ENCODE data around the gene ZNF407. TPM values are rescaled to one million over a fixed set of nuclear protein-coding genes. Genes with fewer than 3 reads are reported as not detected.

Gene ZNF407
- total and polyA plus RNA-seq, 8 donors, result 2.1 to 49.0 (median 14.6) TPM

GRCh38 chr18:74947875-74948274 is 350.2 kb downstream of the ZNF407 start:
- H3K27me3 ChIP-seq, result no peaks in the 10 kb centered on the region
- no peaks in the 10 kb centered on the region for H3K9me3 ChIP-seq
- no peak overlapping the region for H3K27ac ChIP-seq
- peaks cover 17 to 45% (median 27%) of the 10 kb centered on the region in 4 donors for H3K4me1 ChIP-seq
- no peak for TF ChIP-seq EP300 (IDR thresholded peaks at IDR 0.05)
- no peak for TF ChIP-seq POLR2A (IDR thresholded peaks at IDR 0.05)
- TF ChIP-seq CTCF (IDR thresholded peaks at IDR 0.05), result no peak
- TF ChIP-seq POLR2AphosphoS5 (IDR thresholded peaks at IDR 0.05), result no peak
- intact Hi-C loops (cut with DNase I; ENCODE audit: low total_unique reads), result no loop called here
- 96 to 99% (median 98%) methylated on average over 4 of the region's 4 CpGs for WGBS, 5 donors
- no peaks in the 10 kb centered on the region for H3K36me3 ChIP-seq
- H3K4me3 ChIP-seq, result no peak overlapping the region
- no peak for DNase-seq

GRCh38 chr18:74949611-74950010 is 351.9 kb downstream of the ZNF407 start:
- Histone ChIP-seq H3K4me1 (peaks cover 17 to 42% (median 26%) of the 10 kb centered on the region in 4 donors), H3K27ac (peak overlapping the region in 3 of 5 donors; percentile 46 to 78 (median 74)), H3K9me3 (no peaks in the 10 kb centered on the region), H3K27me3 (no peaks in the 10 kb centered on the region), H3K4me3 (no peak overlapping the region), H3K36me3 (no peaks in the 10 kb centered on the region)
- WGBS, 5 donors, result 34 to 50% (median 46%) methylated on average over 1 of the region's 1 CpG
- TF ChIP-seq POLR2A (IDR thresholded peaks at IDR 0.05) (no peak), CTCF (IDR thresholded peaks at IDR 0.05) (no peak), EP300 (IDR thresholded peaks at IDR 0.05) (no peak), POLR2AphosphoS5 (IDR thresholded peaks at IDR 0.05) (no peak)
- intact Hi-C loops (cut with DNase I; ENCODE audit: low total_unique reads), result no loop called here
- DNase-seq, result no peak

GRCh38 chr18:74950479-74950878 is 352.8 kb downstream of the ZNF407 start:
- intact Hi-C loops (cut with DNase I; ENCODE audit: low total_unique reads), result no loop called here
- Histone ChIP-seq H3K4me1 (peaks cover 17 to 34% (median 24%) of the 10 kb centered on the region in 4 donors), H3K27ac (peak overlapping the region in 4 of 5 donors; percentile 62 to 78 (median 68)), H3K9me3 (no peaks in the 10 kb centered on the region), H3K36me3 (no peaks in the 10 kb centered on the region), H3K4me3 (no peak overlapping the region), H3K27me3 (no peaks in the 10 kb centered on the region)
- TF ChIP-seq CTCF (IDR thresholded peaks at IDR 0.05) (no peak), POLR2AphosphoS5 (IDR thresholded peaks at IDR 0.05) (no peak), EP300 (IDR thresholded peaks at IDR 0.05) (no peak), POLR2A (IDR thresholded peaks at IDR 0.05) (no peak)
- WGBS, 5 donors, result 19 to 51% (median 43%) methylated on average over 4 of the region's 4 CpGs
- DNase-seq, result no peak

- DNase-seq, result peak; percentile 81 to 83
- no peaks in the 10 kb centered on the region for H3K9me3 ChIP-seq
- TF ChIP-seq POLR2AphosphoS5 (IDR thresholded peaks at IDR 0.05), result peak in 2 of 3 donors; percentile 24 to 88
- no peak for TF ChIP-seq POLR2A (IDR thresholded peaks at IDR 0.05)
- H3K27ac ChIP-seq, result peak overlapping the region; percentile 52 to 78 (median 62)
- H3K4me3 ChIP-seq, result no peak overlapping the region
- no peaks in the 10 kb centered on the region for H3K27me3 ChIP-seq
- intact Hi-C loops (cut with DNase I; ENCODE audit: low total_unique reads), result no loop called here
- 19 to 36% (median 25%) methylated on average over 4 of the region's 4 CpGs for WGBS, 5 donors
- peaks cover 17 to 34% (median 24%) of the 10 kb centered on the region in 4 donors for H3K4me1 ChIP-seq
- H3K36me3 ChIP-seq, result no peaks in the 10 kb centered on the region
Measured at GRCh38 chr18:74951165-74951760, 353.6 kb downstream of the ZNF407 start.

- intact Hi-C loops (cut with DNase I; ENCODE audit: low total_unique reads), result no loop called here
- H3K36me3 ChIP-seq, result peaks cover 0 to 6% (median 3%) of the 10 kb centered on the region in 4 donors
- no peak overlapping the region for H3K27ac ChIP-seq
- H3K27me3 ChIP-seq, result no peaks in the 10 kb centered on the region
- WGBS, 5 donors, result 92 to 97% (median 94%) methylated on average over 8 of the region's 8 CpGs
- no peaks in the 10 kb centered on the region for H3K4me1 ChIP-seq
- no peak for TF ChIP-seq POLR2AphosphoS5 (IDR thresholded peaks at IDR 0.05)
- no peak overlapping the region for H3K4me3 ChIP-seq
- DNase-seq, result no peak
- no peaks in the 10 kb centered on the region for H3K9me3 ChIP-seq
Measured at GRCh38 chr18:74957588-74958224, 360.0 kb downstream of the ZNF407 start.

Data from stomach (tissue), 9 donors.